Colonic mucosa (tissue), 4 donors: ENCODE results near the gene KCND3. TPM values are rescaled to one million over a fixed set of nuclear protein-coding genes. Genes with fewer than 3 reads are reported as not detected.

Experiments
- DNase-seq: peaks from one replicate; pipeline ENCODE4 v3.0.0-alpha.2; 2020
- H3K27ac ChIP-seq: fragments of 200-600 bp; one replicate; pipeline ENCODE4 v1.8.0; 2021
- H3K27me3 ChIP-seq: fragments of 200-600 bp; one replicate; pipeline ENCODE4 v1.8.0; 2021
- H3K36me3 ChIP-seq: fragments of 200-600 bp; one replicate; pipeline ENCODE4 v1.8.0; 2021
- H3K4me1 ChIP-seq: fragments of 200-600 bp; one replicate; pipeline ENCODE4 v1.8.0; 2021; ENCODE audit warnings: mild to moderate bottlenecking
- H3K4me3 ChIP-seq: fragments of 200-600 bp; one replicate; pipeline ENCODE4 v1.8.0; 2021
- H3K9ac ChIP-seq, 2 donors: one replicate each; pipeline ENCODE4 v1.7.0; 2013; ENCODE audit warnings: control low read depth in 2 of 2, low read depth in 2 of 2, low read length in 2 of 2
- H3K9me3 ChIP-seq: fragments of 200-600 bp; one replicate; pipeline ENCODE4 v1.8.0; 2021
- intact Hi-C: fragments of 100-400 bp; cut with DNase I; formaldehyde crosslinking; loops from one replicate; pipeline ENCODE4 v1.14.1; 2022
- total RNA-seq, 2 donors: library from RNA; stranded (reverse); fragmentation: NEBNext Ultra II Directional in 1 of 2; extraction: Animal tissue kit (Norgen Biotek cat#: 25700) in 1 of 2; gene quantifications; one replicate each; pipeline ENCODE4 v1.2.1, GENCODE V29; 2021
- TF ChIP-seq, protein P1 (sequence below): fragments of 200-600 bp; IDR thresholded peaks from one replicate; pipeline ENCODE4 v1.8.0; 2022; ENCODE audit warnings: antibody characterized with exemption, mild to moderate bottlenecking
- donor health status: healthy.
- donor health status: DM: no; HTN: no; CAD: no.
- donor health status: DM: no; HTN: no; CAD: no.

Gene KCND3
- total RNA-seq, 2 donors from 2014 or later, result 0.94 to 3.5 TPM

DNA sequence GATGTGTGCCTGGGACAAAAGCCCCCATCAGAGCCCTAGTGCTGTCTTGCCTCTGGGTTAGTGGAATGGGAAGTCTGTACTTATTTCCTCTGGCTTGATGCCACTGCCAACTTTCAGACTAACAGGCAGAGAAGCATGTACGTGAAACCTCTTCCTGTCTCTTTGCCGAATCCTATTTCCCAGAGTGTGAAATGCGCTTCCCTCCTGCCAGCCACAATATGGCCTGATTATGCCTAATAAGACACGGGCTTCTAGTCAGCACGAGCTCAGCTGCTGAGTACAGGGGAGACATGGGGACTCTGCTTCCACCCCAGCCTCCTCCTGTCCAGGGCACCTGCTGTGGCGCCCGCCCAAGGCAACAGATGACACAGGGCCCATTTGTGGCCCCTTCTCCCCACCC is 111.4 kb downstream of the KCND3 start:
- Histone ChIP-seq H3K9me3 (no peaks in the 10 kb centered on the region), H3K9ac (no peak overlapping the region), H3K4me3 (no peak overlapping the region), H3K36me3 (no peaks in the 10 kb centered on the region), H3K27me3 (no peaks in the 10 kb centered on the region), H3K4me1 (no peaks in the 10 kb centered on the region), H3K27ac (no peak overlapping the region)
- DNase-seq, result no peak
- intact Hi-C loops, result no loop called here
- TF ChIP-seq, protein P1, sequence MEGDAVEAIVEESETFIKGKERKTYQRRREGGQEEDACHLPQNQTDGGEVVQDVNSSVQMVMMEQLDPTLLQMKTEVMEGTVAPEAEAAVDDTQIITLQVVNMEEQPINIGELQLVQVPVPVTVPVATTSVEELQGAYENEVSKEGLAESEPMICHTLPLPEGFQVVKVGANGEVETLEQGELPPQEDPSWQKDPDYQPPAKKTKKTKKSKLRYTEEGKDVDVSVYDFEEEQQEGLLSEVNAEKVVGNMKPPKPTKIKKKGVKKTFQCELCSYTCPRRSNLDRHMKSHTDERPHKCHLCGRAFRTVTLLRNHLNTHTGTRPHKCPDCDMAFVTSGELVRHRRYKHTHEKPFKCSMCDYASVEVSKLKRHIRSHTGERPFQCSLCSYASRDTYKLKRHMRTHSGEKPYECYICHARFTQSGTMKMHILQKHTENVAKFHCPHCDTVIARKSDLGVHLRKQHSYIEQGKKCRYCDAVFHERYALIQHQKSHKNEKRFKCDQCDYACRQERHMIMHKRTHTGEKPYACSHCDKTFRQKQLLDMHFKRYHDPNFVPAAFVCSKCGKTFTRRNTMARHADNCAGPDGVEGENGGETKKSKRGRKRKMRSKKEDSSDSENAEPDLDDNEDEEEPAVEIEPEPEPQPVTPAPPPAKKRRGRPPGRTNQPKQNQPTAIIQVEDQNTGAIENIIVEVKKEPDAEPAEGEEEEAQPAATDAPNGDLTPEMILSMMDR, result no peak

DNA sequence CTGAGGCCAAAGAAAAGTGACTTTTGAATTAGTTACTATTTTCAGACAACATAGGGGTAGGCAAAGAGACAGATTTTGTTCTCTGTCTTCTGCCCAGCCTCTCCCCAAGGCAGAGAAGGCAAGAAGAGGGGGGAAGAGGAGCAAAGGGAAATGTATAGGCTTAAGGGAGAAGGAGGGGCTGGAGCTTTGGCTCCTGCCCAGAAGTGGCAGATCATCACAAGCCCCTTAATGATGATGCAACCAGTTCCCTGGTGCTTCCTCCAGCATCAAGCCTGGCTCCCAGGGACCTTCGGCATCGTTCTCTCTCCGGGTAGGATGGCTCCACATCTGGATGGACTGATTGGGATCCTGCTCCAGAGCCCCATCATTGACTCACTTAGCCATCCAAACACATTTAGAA is 112.8 kb downstream of the KCND3 start:
- no peak overlapping the region for H3K27ac ChIP-seq
- no peak for DNase-seq
- no peaks in the 10 kb centered on the region for H3K9me3 ChIP-seq
- no peaks in the 10 kb centered on the region for H3K27me3 ChIP-seq
- no peak overlapping the region for H3K9ac ChIP-seq
- H3K4me1 ChIP-seq, result no peaks in the 10 kb centered on the region
- H3K4me3 ChIP-seq, result no peak overlapping the region
- H3K36me3 ChIP-seq, result no peaks in the 10 kb centered on the region
- intact Hi-C loops, result no loop called here
- TF ChIP-seq, protein P1, result no peak

DNA sequence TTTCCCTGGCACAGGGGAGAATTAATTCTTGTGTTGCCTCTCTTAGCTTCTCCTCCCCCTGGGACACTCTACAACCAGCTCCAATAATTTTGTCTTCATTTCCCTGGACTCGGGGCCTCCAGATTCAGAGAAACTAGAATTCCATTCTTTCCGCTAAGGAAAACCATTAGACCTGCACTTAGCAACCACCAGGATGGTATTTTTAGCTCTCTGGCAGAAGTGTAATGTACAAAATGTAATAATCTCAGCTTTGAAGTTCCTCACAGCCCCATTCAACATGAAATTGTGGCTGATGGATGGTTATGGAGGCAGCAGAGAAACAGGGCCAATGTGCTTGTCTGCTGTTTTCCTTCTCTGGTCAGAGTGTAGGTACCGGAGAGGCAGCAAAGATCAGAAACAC is 113.8 kb downstream of the KCND3 start:
- H3K9ac ChIP-seq, result no peak overlapping the region
- H3K9me3 ChIP-seq, result no peaks in the 10 kb centered on the region
- TF ChIP-seq, protein P1, result no peak
- intact Hi-C loops, result no loop called here
- H3K4me3 ChIP-seq, result no peak overlapping the region
- no peaks in the 10 kb centered on the region for H3K27me3 ChIP-seq
- no peaks in the 10 kb centered on the region for H3K36me3 ChIP-seq
- DNase-seq, result no peak
- no peak overlapping the region for H3K27ac ChIP-seq
- no peaks in the 10 kb centered on the region for H3K4me1 ChIP-seq

DNA sequence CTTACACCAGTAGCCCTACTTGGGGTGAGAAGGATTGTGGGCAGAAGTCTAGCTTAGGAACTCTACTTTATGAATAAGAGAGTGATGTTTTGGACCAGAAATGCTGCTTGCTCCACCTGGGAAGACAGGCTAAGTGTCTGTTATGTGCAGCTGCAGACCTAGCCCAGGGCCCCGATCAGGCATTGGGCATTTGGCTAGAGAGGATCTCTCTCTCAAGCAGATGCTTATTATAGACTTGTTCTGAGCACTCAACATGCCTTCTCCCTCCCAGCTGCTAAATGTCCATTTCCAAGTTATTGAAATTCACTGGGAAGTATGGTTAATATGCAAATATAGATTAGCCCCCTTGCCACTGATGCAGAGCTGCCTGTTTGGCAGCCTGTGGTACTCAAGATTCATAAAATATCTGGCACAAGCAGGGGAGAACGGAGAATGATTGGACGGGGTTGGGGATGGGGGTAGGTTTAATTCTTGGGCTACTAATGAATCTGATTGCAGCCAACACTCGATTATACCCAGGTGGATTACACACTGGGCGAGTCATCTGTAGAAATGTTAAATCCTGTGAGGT is 115.9 kb downstream of the KCND3 start:
- H3K36me3 ChIP-seq, result no peaks in the 10 kb centered on the region
- H3K27ac ChIP-seq, result no peak overlapping the region
- no peak for DNase-seq
- intact Hi-C loops, result no loop called here
- H3K27me3 ChIP-seq, result no peaks in the 10 kb centered on the region
- no peaks in the 10 kb centered on the region for H3K9me3 ChIP-seq
- H3K4me3 ChIP-seq, result no peak overlapping the region
- no peaks in the 10 kb centered on the region for H3K4me1 ChIP-seq
- TF ChIP-seq, protein P1, result no peak
- H3K9ac ChIP-seq, result no peak overlapping the region

DNA sequence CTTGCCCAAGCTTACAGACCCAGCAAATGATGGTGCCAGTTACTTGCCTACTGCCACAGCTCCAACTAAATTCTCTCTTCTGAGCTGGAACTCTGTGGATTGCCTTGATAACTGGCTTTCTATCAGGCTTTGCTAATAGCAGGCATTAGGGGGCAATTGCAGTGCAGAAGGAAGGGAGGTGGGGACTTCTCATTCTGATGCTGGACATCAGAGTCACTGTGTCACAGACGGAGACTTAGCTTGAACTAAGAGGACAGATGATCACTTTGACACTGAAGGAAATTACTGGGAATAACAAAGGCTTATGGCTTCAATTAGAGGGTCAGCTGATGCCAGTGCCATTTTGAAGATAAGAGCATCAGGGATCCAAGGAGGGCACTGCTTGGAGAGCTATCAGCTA is 119.3 kb downstream of the KCND3 start:
- Histone ChIP-seq H3K4me1 (no peaks in the 10 kb centered on the region), H3K27me3 (no peaks in the 10 kb centered on the region), H3K27ac (no peak overlapping the region), H3K4me3 (no peak overlapping the region), H3K9me3 (no peaks in the 10 kb centered on the region), H3K36me3 (no peaks in the 10 kb centered on the region), H3K9ac (no peak overlapping the region)
- no peak for DNase-seq
- intact Hi-C loops, result no loop called here
- TF ChIP-seq, protein P1, result no peak
